Endothelial cell of umbilical vein (primary cell): ENCODE data around the gene EIF4B. TPM values are rescaled to one million over a fixed set of nuclear protein-coding genes. Genes with fewer than 3 reads are reported as not detected.

ENCODE experiments used
- BruUV-seq: library from RNA; stranded (reverse); fragments of 400-500 nt; replicated peaks from 2 replicates; lab custom pipeline; 2021; lab: Mats Ljungman, UMichigan
- CTCF ChIA-PET: fragments of 300-600, 350-600 bp; sonication (Branson Sonifier 250); formaldehyde crosslinking; loops from one replicate; lab custom pipeline; 2021; ENCODE audit warnings: antibody characterized with exemption, inconsistent platforms; lab: Charles Lee
- POLR2A ChIA-PET: fragments of 300-600, 350-600 bp; sonication (Branson Sonifier 250); formaldehyde crosslinking; loops from one replicate; lab custom pipeline; 2021; ENCODE audit warnings: antibody characterized with exemption, inconsistent platforms; lab: Charles Lee
- DNase-seq: peaks from one replicate; pipeline ENCODE4 v3.0.0-alpha.2; 2011; ENCODE audit warnings: low read depth, low spot score
- FAIRE-seq: peaks from 2 replicates; lab custom pipeline; 2011; peaks lifted over from hg19 to GRCh38; lab: Jason Lieb, UNC
- H2AFZ ChIP-seq: 2 replicates; pipeline ENCODE4 v1.6.0; 2012; ENCODE audit warnings: low read depth, low read length, control low read depth, inconsistent platforms
- H3K27ac ChIP-seq: 2 replicates; pipeline ENCODE4 v1.5.1; 2011; ENCODE audit warnings: low read depth, mild to moderate bottlenecking, control low read depth, low read length, moderate library complexity; ENCODE audit not compliant: insufficient read depth
- H3K27me3 ChIP-seq, 2 experiments: 2 replicates each; pipeline versions ENCODE4 v1.6.0 to v1.6.1; 2011; ENCODE audit warnings: low read length in 2 of 2, mixed read lengths in 1 of 2; ENCODE audit not compliant: control insufficient read depth in 2 of 2, insufficient read depth in 2 of 2
- H3K36me3 ChIP-seq, 2 experiments: 2 replicates in 1 of 2; 3 replicates in 1 of 2; pipeline ENCODE4 v1.5.1; 2011; ENCODE audit warnings: low read length in 2 of 2, mild to moderate bottlenecking in 1 of 2, moderate library complexity in 1 of 2; ENCODE audit not compliant: control insufficient read depth in 2 of 2, insufficient read depth in 2 of 2; ENCODE audit errors: extremely low read depth in 1 of 2
- H3K4me1 ChIP-seq: 3 replicates; pipeline ENCODE4 v1.5.1; 2011; ENCODE audit warnings: mild to moderate bottlenecking, low read length; ENCODE audit not compliant: control insufficient read depth, insufficient read depth; ENCODE audit errors: extremely low read depth
- H3K4me2 ChIP-seq: 2 replicates; pipeline ENCODE4 v1.6.1; 2011; ENCODE audit warnings: low read length, control low read depth, mixed read lengths; ENCODE audit not compliant: insufficient read depth
- H3K4me3 ChIP-seq, 3 experiments: fragments of 200-600 bp in 1 of 3; sonication (generic), shearing (Covaris generic) in 1 of 3; replicated peaks in 1 of 3; 2 replicates each; pipeline ENCODE4 v1.5.1; 2011 to 2016; ENCODE audit warnings: control low read depth in 3 of 3, low read length in 3 of 3, mild to moderate bottlenecking in 2 of 3, inconsistent platforms in 1 of 3, low read depth in 1 of 3, moderate library complexity in 1 of 3; ENCODE audit not compliant: insufficient read depth in 1 of 3
- H3K79me2 ChIP-seq: 2 replicates; pipeline ENCODE4 v1.6.0; 2012; ENCODE audit warnings: low read length, inconsistent platforms; ENCODE audit not compliant: control insufficient read depth, insufficient read depth
- H3K9ac ChIP-seq: replicated peaks from 2 replicates; pipeline ENCODE3; 2011; ENCODE audit warnings: low read length, control low read depth; ENCODE audit not compliant: insufficient read depth; ENCODE audit errors: extremely low read depth
- H3K9me1 ChIP-seq: replicated peaks from 3 replicates; pipeline ENCODE4 v1.6.0; 2011; ENCODE audit warnings: mild to moderate bottlenecking, low read length; ENCODE audit not compliant: control insufficient read depth, insufficient read depth; ENCODE audit errors: extremely low read depth
- H3K9me3 ChIP-seq: replicated peaks from 2 replicates; pipeline ENCODE4 v1.5.1; 2012; ENCODE audit warnings: low read length, inconsistent platforms; ENCODE audit not compliant: control insufficient read depth, insufficient read depth
- H4K20me1 ChIP-seq: replicated peaks from 2 replicates; pipeline ENCODE3; 2011; ENCODE audit warnings: mild to moderate bottlenecking, low read length; ENCODE audit not compliant: control insufficient read depth, insufficient read depth; ENCODE audit errors: extremely low read depth
- CTCF ChIP-seq, 2 donors: IDR thresholded peaks; 1 replicate in 1 of 2; 2 replicates in 1 of 2; pipeline ENCODE4 v1.5.1; 2011; ENCODE audit warnings: low read length in 2 of 2, mild to moderate bottlenecking in 2 of 2, moderate library complexity in 2 of 2, control low read depth in 1 of 2, inconsistent platforms in 1 of 2, low read depth in 1 of 2; ENCODE audit not compliant: insufficient read depth in 1 of 2; ENCODE audit errors: extremely low read depth in 1 of 2
- EZH2 ChIP-seq: IDR thresholded peaks from 2 replicates; pipeline ENCODE4 v1.6.1; 2012; ENCODE audit warnings: borderline replicate concordance, low read depth, mild to moderate bottlenecking, moderate library complexity, low read length, inconsistent platforms; ENCODE audit not compliant: severe bottlenecking
- FOS ChIP-seq: IDR thresholded peaks from 2 replicates; pipeline ENCODE4 v1.6.1; 2011; ENCODE audit warnings: mild to moderate bottlenecking, low read length, moderate library complexity, borderline replicate concordance; ENCODE audit not compliant: insufficient read depth
- GATA2 ChIP-seq: IDR thresholded peaks from 2 replicates; pipeline ENCODE4 v1.7.0; 2011; ENCODE audit warnings: low read depth, mild to moderate bottlenecking, moderate library complexity, mixed read lengths, low read length; ENCODE audit not compliant: insufficient read length, insufficient read depth
- JUN ChIP-seq: IDR thresholded peaks from 2 replicates; pipeline ENCODE4 v1.6.1; 2011; ENCODE audit warnings: borderline replicate concordance, low read depth; ENCODE audit not compliant: insufficient read length, insufficient read depth
- MAX ChIP-seq: IDR thresholded peaks from 2 replicates; pipeline ENCODE4 v1.6.1; 2011; ENCODE audit not compliant: insufficient read depth, insufficient read length
- MYC ChIP-seq: IDR thresholded peaks from one replicate; pipeline ENCODE4 v1.6.1; 2011; ENCODE audit warnings: mild to moderate bottlenecking, low read depth, low read length
- POLR2A ChIP-seq: IDR thresholded peaks from 2 replicates; pipeline ENCODE4 v1.6.1; 2012; ENCODE audit warnings: low read depth, mild to moderate bottlenecking, control low read depth, low read length
- POLR2AphosphoS5 ChIP-seq: IDR thresholded peaks from 2 replicates; pipeline ENCODE4 v1.6.1; 2012; ENCODE audit warnings: low read depth, mild to moderate bottlenecking, control low read depth, low read length, moderate library complexity; ENCODE audit not compliant: insufficient read depth
- dilution Hi-C: fragments of 300-500 bp; cut with MboI; formaldehyde crosslinking; loops from one replicate; pipeline ENCODE4 v1.15.0; 2019; ENCODE audit warnings: low sequenced_read_pairs; ENCODE audit not compliant: extremely low pct_ligation_motif_present
- intact Hi-C: fragments of 100-400 bp; cut with micrococcal nuclease; formaldehyde crosslinking; loops from one replicate; pipeline ENCODE4 v1.10.0; 2022
- polyA plus RNA-seq, 4 experiments: library from polyadenylated mRNA; depleted of rRNA in 3 of 4; stranded (reverse) in 3 of 4; unstranded in 1 of 4; fragments of >200 nt; gene quantifications; 2 replicates each; pipeline versions ENCODE4 v1.2.1 to v1.2.3, GENCODE V29; 2011 to 2012; ENCODE audit warnings: missing spikeins in 1 of 4
- total RNA-seq: library from RNA; stranded (reverse); gene quantifications from 2 replicates; pipeline ENCODE4 v1.2.3, GENCODE V29; 2021

Gene EIF4B
- total and polyA plus RNA-seq, 2 donors (not counting 3 experiments of a cell fraction or from before 2014, with no cell fraction given), result 233 to 382 TPM

DNA sequence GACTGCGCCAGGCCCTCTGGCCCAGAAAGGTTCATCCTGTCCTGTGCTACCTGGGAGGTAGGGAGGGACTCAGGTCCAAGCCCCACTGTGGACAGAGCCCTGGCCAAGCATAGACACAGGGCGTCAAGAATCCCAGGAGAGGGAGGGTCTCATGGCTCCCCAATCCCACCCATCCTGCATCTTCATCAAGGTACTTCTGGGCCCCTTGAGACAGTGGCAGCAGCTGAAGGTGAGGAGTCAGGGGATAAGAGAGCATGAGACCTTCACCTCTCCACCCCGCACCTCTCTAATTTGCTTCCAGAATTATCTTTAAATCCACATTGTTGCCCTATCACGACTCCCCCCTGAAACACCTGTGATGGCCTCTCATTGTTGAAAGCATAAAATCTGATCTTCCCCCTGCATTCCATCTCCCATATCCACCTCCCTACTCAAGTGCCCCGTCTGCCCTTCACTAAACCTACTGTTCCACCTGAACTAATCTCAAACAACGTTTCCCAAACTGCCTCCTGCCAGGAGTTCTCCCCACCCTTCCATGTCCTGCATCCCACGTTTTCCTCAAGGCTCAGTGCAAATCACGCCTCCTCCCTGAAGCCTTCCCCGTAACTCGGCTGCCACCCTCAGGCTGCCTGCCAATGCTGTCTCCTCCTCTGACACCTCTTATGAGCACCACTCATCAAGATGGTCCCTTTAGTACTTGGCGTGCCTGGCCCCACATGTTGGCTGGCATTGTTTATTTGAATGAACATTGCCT lies 30.3 kb upstream of the EIF4B start:
- Histone ChIP-seq H3K9me3 (no peaks in the 10 kb centered on the region), H3K9me1 (no peaks in the 10 kb centered on the region), H2AFZ (no peak overlapping the region), H4K20me1 (no peaks in the 10 kb centered on the region), H3K79me2 (no peaks in the 10 kb centered on the region), H3K4me1 (peaks cover 5% of the 10 kb centered on the region), H3K9ac (no peak overlapping the region), H3K27ac (no peak overlapping the region), H3K4me3 (no peak overlapping the region), H3K4me2 (no peak overlapping the region), H3K36me3 (no peaks in the 10 kb centered on the region), H3K27me3 (no peaks in the 10 kb centered on the region)
- peak; percentile 40 for DNase-seq
- FAIRE-seq, result peak; percentile 37
- intact Hi-C loops (loop anchor here (1.0 kb wide), 1 partner anchor 91 kb away; no protein-coding TSS in a partner anchor), dilution Hi-C loops (loop anchor here (25.0 kb wide), 1 partner anchor 89 kb away; no protein-coding TSS in a partner anchor)
- CTCF ChIA-PET, result interaction anchor here (2.0 kb wide), 1 partner anchor 91 kb away, joined by 25 read pairs; no protein-coding TSS in a partner anchor
- POLR2A ChIA-PET, result no interaction called here
- BruUV-seq, result no TSS peak
- no peak for TF ChIP-seq FOS
- no peak for TF ChIP-seq MYC
- peak; percentile 20 to 27 for TF ChIP-seq CTCF (IDR thresholded peaks at IDR 0.05; ENCODE audit: extremely low read depth in 1 of 2, insufficient read depth in 1 of 2, low read depth in 1 of 2, low read length in 2 of 2)

DNA sequence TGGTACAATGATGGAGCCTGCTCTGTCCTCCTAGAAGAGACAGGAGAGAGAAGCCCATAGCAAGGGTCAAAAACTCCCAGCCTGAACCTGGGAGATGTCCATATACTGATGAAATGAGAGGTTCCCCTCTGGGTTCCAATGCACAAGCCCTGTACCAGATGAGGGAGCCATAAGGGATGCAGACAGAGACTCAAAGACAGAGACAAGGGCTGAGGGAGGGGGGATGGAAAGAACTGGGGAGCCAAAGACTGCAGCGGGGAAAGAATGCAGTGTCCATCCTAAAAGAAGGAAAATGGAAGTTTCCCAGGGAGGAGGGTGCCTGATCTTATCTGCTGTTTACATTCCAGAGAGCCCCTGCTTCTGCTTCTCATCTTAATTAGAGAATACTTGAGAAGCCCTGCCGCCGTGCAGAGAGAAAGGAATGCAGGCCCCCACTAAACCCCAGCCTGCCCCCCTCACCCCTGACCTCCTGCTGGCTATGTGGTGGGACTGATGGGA lies 29.6 kb upstream of the EIF4B start:
- H2AFZ ChIP-seq, result no peak overlapping the region
- no peak for DNase-seq
- no peaks in the 10 kb centered on the region for H3K9me1 ChIP-seq
- no peak overlapping the region for H3K9ac ChIP-seq
- no peaks in the 10 kb centered on the region for H3K79me2 ChIP-seq
- BruUV-seq, result no TSS peak
- no peaks in the 10 kb centered on the region for H4K20me1 ChIP-seq
- no peak for TF ChIP-seq POLR2AphosphoS5
- no peak for TF ChIP-seq GATA2
- TF ChIP-seq FOS, result no peak
- no peak for TF ChIP-seq CTCF (IDR thresholded peaks at IDR 0.05; ENCODE audit: extremely low read depth in 1 of 2, insufficient read depth in 1 of 2, low read depth in 1 of 2, low read length in 2 of 2)
- no peak for TF ChIP-seq POLR2A
- no peak for TF ChIP-seq MYC
- TF ChIP-seq MAX, result no peak
- no peak for TF ChIP-seq EZH2
- no peak for TF ChIP-seq JUN
- peaks cover 5% of the 10 kb centered on the region for H3K4me1 ChIP-seq
- no peak for FAIRE-seq
- H3K27ac ChIP-seq, result no peak overlapping the region
- CTCF ChIA-PET, result interaction anchor here (12.6 kb wide), 1 partner anchor 92 kb away, joined by 921 read pairs; no protein-coding TSS in a partner anchor
- POLR2A ChIA-PET, result no interaction called here
- dilution Hi-C loops (loop anchor here (25.0 kb wide), 1 partner anchor 89 kb away; no protein-coding TSS in a partner anchor), intact Hi-C loops (loop anchor here (1.0 kb wide), 1 partner anchor 91 kb away; no protein-coding TSS in a partner anchor)
- no peaks in the 10 kb centered on the region for H3K9me3 ChIP-seq
- H3K4me2 ChIP-seq, result no peak overlapping the region
- no peak overlapping the region for H3K4me3 ChIP-seq
- no peaks in the 10 kb centered on the region for H3K27me3 ChIP-seq
- no peaks in the 10 kb centered on the region for H3K36me3 ChIP-seq
